Measurements from ENCODE around the gene MBIP.

Gene MBIP

GRCh38 chr14:36325853-36326252 lies 5.4 kb upstream of the MBIP start:
- DNase-seq (no peak), ATAC-seq (ENCODE audit: insufficient read depth, low read depth) (no peak)
- H2AFZ ChIP-seq (ENCODE audit: low read depth, low read length) = no peak overlapping the region
- H3K4me2 ChIP-seq (ENCODE audit: insufficient read depth, low read length) = no peak overlapping the region
- no peaks in the 10 kb centered on the region for H3K9me3 ChIP-seq (ENCODE audit: insufficient read depth, low read length, severe bottlenecking)
- no peaks in the 10 kb centered on the region for H3K79me2 ChIP-seq (ENCODE audit: insufficient read depth, low read length)
- no peak overlapping the region for H3K9ac ChIP-seq (ENCODE audit: low read depth, low read length)
- no peak for TF ChIP-seq EZH2 (IDR thresholded peaks at IDR 0.05; ENCODE audit: borderline replicate concordance, low read depth, low read length, severe bottlenecking)
- TF ChIP-seq, protein P1, sequence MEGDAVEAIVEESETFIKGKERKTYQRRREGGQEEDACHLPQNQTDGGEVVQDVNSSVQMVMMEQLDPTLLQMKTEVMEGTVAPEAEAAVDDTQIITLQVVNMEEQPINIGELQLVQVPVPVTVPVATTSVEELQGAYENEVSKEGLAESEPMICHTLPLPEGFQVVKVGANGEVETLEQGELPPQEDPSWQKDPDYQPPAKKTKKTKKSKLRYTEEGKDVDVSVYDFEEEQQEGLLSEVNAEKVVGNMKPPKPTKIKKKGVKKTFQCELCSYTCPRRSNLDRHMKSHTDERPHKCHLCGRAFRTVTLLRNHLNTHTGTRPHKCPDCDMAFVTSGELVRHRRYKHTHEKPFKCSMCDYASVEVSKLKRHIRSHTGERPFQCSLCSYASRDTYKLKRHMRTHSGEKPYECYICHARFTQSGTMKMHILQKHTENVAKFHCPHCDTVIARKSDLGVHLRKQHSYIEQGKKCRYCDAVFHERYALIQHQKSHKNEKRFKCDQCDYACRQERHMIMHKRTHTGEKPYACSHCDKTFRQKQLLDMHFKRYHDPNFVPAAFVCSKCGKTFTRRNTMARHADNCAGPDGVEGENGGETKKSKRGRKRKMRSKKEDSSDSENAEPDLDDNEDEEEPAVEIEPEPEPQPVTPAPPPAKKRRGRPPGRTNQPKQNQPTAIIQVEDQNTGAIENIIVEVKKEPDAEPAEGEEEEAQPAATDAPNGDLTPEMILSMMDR (IDR thresholded peaks at IDR 0.05; ENCODE audit: borderline replicate concordance, extremely low read depth, low read length, poor library complexity, severe bottlenecking) = no peak
- H3K4me3 ChIP-seq (ENCODE audit: low read depth in 1 of 2, low read length in 2 of 2) = no peak overlapping the region
- H3K4me1 ChIP-seq (ENCODE audit: insufficient read depth, low read length) = peaks cover 3% of the 10 kb centered on the region; the same call in 1 of the 2 replicates
- H3K36me3 ChIP-seq (ENCODE audit: insufficient read depth, low read length) = no peaks in the 10 kb centered on the region
- no peak overlapping the region for H3K27ac ChIP-seq (ENCODE audit: low read length)
- H3K27me3 ChIP-seq (ENCODE audit: insufficient read depth, low read length, poor library complexity) = peaks cover 19% of the 10 kb centered on the region
- no peaks in the 10 kb centered on the region for H4K20me1 ChIP-seq (ENCODE audit: insufficient read depth, low read length)

DNA sequence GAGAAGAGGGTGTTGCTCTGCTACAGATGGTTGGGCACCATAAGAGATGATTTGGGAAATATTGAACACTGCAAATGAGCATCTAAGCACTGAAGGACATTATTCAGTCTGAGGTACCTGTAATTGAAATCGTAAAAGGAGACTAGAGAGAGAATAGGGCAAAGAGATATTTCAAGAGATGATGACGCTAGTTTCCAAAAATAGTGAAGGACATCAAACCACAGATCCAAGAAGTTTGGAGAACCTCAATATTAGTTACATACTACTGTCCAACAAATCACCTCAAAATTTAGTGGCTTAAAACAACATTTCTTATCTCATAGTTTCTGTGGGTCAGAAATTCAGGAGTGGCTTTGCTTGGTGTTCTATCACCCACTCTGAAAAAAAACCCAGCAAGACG lies 4.5 kb upstream of the MBIP start:
- H4K20me1 ChIP-seq (ENCODE audit: insufficient read depth, low read length) = no peaks in the 10 kb centered on the region
- no peak for ATAC-seq (ENCODE audit: insufficient read depth, low read depth)

DNA sequence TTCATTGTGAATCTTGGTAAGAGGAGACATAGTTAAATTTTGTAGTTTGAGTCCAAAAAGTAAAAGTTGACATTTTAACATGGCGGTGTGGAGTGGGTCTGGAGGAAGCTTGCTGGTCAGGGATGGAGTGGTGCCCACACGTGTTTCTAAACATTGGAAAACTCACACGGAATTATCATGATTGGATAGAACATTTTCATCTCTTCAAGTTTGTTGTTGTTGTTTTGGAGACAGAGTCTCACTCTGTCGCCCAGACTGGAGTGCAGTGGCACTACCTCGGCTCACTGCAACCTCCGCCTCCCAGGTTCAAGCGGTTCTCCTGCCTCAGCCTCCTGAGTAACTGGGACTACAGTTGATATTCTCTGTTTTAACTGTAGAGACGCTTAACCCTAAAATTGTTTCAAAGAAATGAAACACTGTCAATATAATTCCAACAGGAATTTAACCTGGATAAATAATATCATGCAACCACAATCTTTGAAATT lies 502 bp upstream of the MBIP start:
- Histone ChIP-seq H3K4me2 (ENCODE audit: insufficient read depth, low read length) (peak overlapping the region; percentile 77), H3K9ac (ENCODE audit: low read depth, low read length) (peak overlapping the region; percentile 66; the same call in 1 of the 2 replicates), H3K9me3 (ENCODE audit: insufficient read depth, low read length, severe bottlenecking) (no peaks in the 10 kb centered on the region), H2AFZ (ENCODE audit: low read depth, low read length) (peak overlapping the region; percentile 96), H3K4me3 (ENCODE audit: low read depth in 1 of 2, low read length in 2 of 2) (peak overlapping the region; percentile 47 to 67; a peak in 3 of 4 replicates), H3K27ac (ENCODE audit: low read length) (peak overlapping the region; percentile 53), H3K27me3 (ENCODE audit: insufficient read depth, low read length, poor library complexity) (peaks cover 11% of the 10 kb centered on the region), H3K79me2 (ENCODE audit: insufficient read depth, low read length) (peaks cover 43% of the 10 kb centered on the region), H3K36me3 (ENCODE audit: insufficient read depth, low read length) (no peaks in the 10 kb centered on the region; the same call in 1 of the 2 replicates), H3K4me1 (ENCODE audit: insufficient read depth, low read length) (peaks cover 17% of the 10 kb centered on the region; the same call in 1 of the 2 replicates), H4K20me1 (ENCODE audit: insufficient read depth, low read length) (peaks cover 3% of the 10 kb centered on the region)
- no peak for TF ChIP-seq EZH2 (IDR thresholded peaks at IDR 0.05; ENCODE audit: borderline replicate concordance, low read depth, low read length, severe bottlenecking)
- ATAC-seq (ENCODE audit: insufficient read depth, low read depth) (no peak; the same call in 2 of the 3 replicates), DNase-seq (no peak)

More for the DNA sequence above, 4.5 kb upstream of the MBIP start:
- H3K4me2 ChIP-seq (ENCODE audit: insufficient read depth, low read length) = no peak overlapping the region
- no peak for DNase-seq
- H2AFZ ChIP-seq (ENCODE audit: low read depth, low read length) = no peak overlapping the region
- H3K9ac ChIP-seq (ENCODE audit: low read depth, low read length) = no peak overlapping the region
- H3K79me2 ChIP-seq (ENCODE audit: insufficient read depth, low read length) = peaks cover 5% of the 10 kb centered on the region
- H3K27me3 ChIP-seq (ENCODE audit: insufficient read depth, low read length, poor library complexity) = peaks cover 11% of the 10 kb centered on the region
- peaks cover 7% of the 10 kb centered on the region; the same call in 1 of the 2 replicates for H3K4me1 ChIP-seq (ENCODE audit: insufficient read depth, low read length)
- no peak overlapping the region for H3K27ac ChIP-seq (ENCODE audit: low read length)
- no peaks in the 10 kb centered on the region; the same call in 1 of the 2 replicates for H3K36me3 ChIP-seq (ENCODE audit: insufficient read depth, low read length)
- no peak for TF ChIP-seq EZH2 (IDR thresholded peaks at IDR 0.05; ENCODE audit: borderline replicate concordance, low read depth, low read length, severe bottlenecking)
- TF ChIP-seq, protein P1 (IDR thresholded peaks at IDR 0.05; ENCODE audit: borderline replicate concordance, extremely low read depth, low read length, poor library complexity, severe bottlenecking) = no peak
- no peak overlapping the region for H3K4me3 ChIP-seq (ENCODE audit: low read depth in 1 of 2, low read length in 2 of 2)
- H3K9me3 ChIP-seq (ENCODE audit: insufficient read depth, low read length, severe bottlenecking) = no peaks in the 10 kb centered on the region

GRCh38 chr14:36319899-36320199 lies 588 bp downstream of the MBIP start:
- Histone ChIP-seq H3K79me2 (ENCODE audit: insufficient read depth, low read length) (peaks cover 48% of the 10 kb centered on the region), H3K9me3 (ENCODE audit: insufficient read depth, low read length, severe bottlenecking) (no peaks in the 10 kb centered on the region), H3K27ac (ENCODE audit: low read length) (peak overlapping the region; percentile 65), H3K4me3 (ENCODE audit: low read depth in 1 of 2, low read length in 2 of 2) (peak overlapping the region; percentile 47 to 67), H4K20me1 (ENCODE audit: insufficient read depth, low read length) (peaks cover 6% of the 10 kb centered on the region), H2AFZ (ENCODE audit: low read depth, low read length) (peak overlapping the region; percentile 96), H3K4me2 (ENCODE audit: insufficient read depth, low read length) (peak overlapping the region; percentile 77), H3K36me3 (ENCODE audit: insufficient read depth, low read length) (no peaks in the 10 kb centered on the region; the same call in 1 of the 2 replicates), H3K4me1 (ENCODE audit: insufficient read depth, low read length) (peaks cover 17% of the 10 kb centered on the region; the same call in 1 of the 2 replicates), H3K27me3 (ENCODE audit: insufficient read depth, low read length, poor library complexity) (peaks cover 9% of the 10 kb centered on the region), H3K9ac (ENCODE audit: low read depth, low read length) (peak overlapping the region; percentile 66)
- DNase-seq (no peak), ATAC-seq (ENCODE audit: insufficient read depth, low read depth) (no peak)
- TF ChIP-seq, protein P1 (IDR thresholded peaks at IDR 0.05; ENCODE audit: borderline replicate concordance, extremely low read depth, low read length, poor library complexity, severe bottlenecking) = no peak
- no peak for TF ChIP-seq EZH2 (IDR thresholded peaks at IDR 0.05; ENCODE audit: borderline replicate concordance, low read depth, low read length, severe bottlenecking)

Data from DND-41 (cell line).